Subcutaneous adipose tissue (tissue), 4 donors: ENCODE results near the gene SMIM8. TPM values are rescaled to one million over a fixed set of nuclear protein-coding genes. Genes with fewer than 3 reads are reported as not detected.

Experiments used
- CTCF ChIP-seq: fragments of 450-650 bp; IDR thresholded peaks from one replicate; pipeline ENCODE4 v1.5.1; 2016; ENCODE audit warnings: low read depth, mild to moderate bottlenecking, control low read depth, antibody characterized with exemption, moderate library complexity
- total RNA-seq, 4 donors: library from RNA; depleted of rRNA; stranded (reverse); fragments of >200 nt; gene quantifications; one replicate each; pipeline ENCODE4 v1.1.0, GENCODE V29; 2016

SMIM8 gene
- total RNA-seq, 4 donors from 2014 or later = 10.1 to 14.5 (median 13.2) TPM

- TF ChIP-seq CTCF = no peak
These were observed 14.0 kb downstream of the SMIM8 start for GRCh38 chr6:87336367-87336766.

- no peak for TF ChIP-seq CTCF
These were observed 17.8 kb downstream of the SMIM8 start for GRCh38 chr6:87340230-87340629.

- TF ChIP-seq CTCF = no peak
These were observed 18.8 kb downstream of the SMIM8 start for GRCh38 chr6:87341158-87341557.

GRCh38 chr6:87341899-87342298, 19.5 kb downstream of the SMIM8 start:
- TF ChIP-seq CTCF = no peak

GRCh38 chr6:87342829-87343228, 20.4 kb downstream of the SMIM8 start:
- no peak for TF ChIP-seq CTCF

- TF ChIP-seq CTCF = no peak
These were observed 22.3 kb downstream of the SMIM8 start, which contains the start of gene C6orf163 for GRCh38 chr6:87344731-87345130. TSS of gene C6orf163 (plus strand) at chr6:87344813. CDS start at chr6:87345100, 287 bp downstream.

GRCh38 chr6:87346700-87347099, 24.3 kb downstream of the SMIM8 start:
- TF ChIP-seq CTCF = no peak
